GM04504 (cell line): ENCODE data around the gene GRIN1.

Experiments used
- DNase-seq: peaks from one replicate; pipeline ENCODE4 v3.0.0-alpha.2; 2012; ENCODE audit warnings: low read depth

GRIN1 gene

DNA sequence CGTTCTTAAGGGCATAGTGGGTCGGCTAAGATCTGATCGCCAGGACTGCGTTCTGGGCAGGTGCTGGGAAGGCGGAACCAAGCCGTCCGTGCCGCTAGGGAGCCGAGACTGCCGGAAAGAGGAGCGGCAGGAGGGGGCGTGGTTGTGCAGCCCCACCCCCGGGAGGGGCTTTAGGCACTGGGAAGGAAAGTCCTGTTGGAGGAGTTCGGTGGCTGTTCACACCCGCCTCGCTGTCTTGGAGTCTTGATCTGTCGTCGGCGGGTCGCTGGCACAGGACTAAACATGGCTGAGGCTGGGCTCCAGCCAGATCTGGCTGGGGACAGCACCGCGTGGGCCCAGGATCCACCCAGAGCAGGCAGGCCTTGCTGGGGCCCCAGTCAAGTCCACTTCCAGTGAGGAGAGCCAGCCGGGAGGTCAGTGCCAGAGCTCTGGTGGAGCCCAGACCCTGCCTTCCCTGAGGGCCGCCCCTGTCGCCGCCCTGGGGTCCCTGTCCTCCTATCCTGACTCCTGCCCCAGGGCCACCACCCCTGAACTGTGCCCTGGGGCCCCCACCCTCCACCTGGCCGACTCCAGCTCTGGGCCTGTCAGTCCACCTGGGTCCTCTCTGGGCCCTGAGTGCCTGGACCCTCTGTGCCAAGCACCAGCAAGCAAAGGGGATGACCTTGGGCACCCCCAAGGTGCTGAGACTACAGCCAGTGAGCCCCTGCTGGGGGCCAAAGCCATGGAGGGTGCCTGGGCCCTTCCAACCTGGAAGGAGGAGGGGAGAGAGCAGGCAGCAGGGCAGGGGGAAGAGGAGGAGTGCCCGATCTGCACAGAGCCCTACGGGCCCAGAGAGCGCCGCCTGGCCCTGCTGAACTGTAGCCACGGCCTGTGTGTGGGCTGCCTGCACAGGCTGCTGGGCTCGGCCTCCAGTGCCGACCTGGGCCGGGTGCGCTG lies 78.6 kb downstream of the GRIN1 start:
- DNase-seq = no peak

DNA sequence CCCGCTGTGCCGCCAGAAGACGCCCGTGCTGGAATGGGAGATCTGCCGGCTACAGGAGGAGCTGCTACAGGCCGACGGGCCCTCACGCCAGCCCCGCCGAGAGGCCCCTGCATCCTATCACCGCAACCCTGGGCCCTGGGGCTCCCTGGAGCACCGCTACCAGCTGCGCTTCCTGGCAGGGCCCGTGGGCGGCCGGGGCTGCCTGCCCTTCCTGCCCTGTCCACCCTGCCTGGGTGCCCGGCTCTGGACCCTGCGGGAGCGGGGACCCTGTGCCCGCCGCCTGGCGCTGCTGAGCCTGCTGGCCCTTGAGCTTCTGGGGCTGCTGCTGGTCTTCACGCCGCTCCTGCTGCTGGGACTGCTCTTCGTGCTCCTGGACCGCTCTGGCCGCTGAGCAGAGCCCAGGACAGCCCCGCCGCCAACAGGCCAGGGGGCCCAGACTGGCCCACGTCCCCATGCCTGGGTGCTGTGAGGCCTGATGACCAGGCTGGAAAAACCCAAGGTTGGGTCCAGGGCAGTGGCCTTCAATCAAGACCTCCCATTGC lies 79.3 kb downstream of the GRIN1 start:
- DNase-seq = no peak
